Non-pigmented ciliary epithelial cell (primary cell): Measurements from ENCODE around the gene TSHZ2.

ENCODE experiments used
- DNase-seq: peaks from one replicate; pipeline ENCODE4 v3.0.0-alpha.2; 2010; ENCODE audit warnings: low read depth

TSHZ2 gene

GRCh38 chr20:53247468-53248103, 275.4 kb downstream of the TSHZ2 start:
- no peak for DNase-seq

GRCh38 chr20:53250456-53250855, 278.3 kb downstream of the TSHZ2 start:
- no peak for DNase-seq

- no peak for DNase-seq
Observed at GRCh38 chr20:53252002-53252401, 279.8 kb downstream of the TSHZ2 start.

- DNase-seq = no peak
Observed at GRCh38 chr20:53253668-53254067, 281.5 kb downstream of the TSHZ2 start.

- DNase-seq = no peak
Observed at GRCh38 chr20:53255102-53255710, 283.0 kb downstream of the TSHZ2 start.

GRCh38 chr20:53258741-53259140, 286.6 kb downstream of the TSHZ2 start:
- DNase-seq = no peak

GRCh38 chr20:53260168-53260567, 288.0 kb downstream of the TSHZ2 start:
- DNase-seq = no peak

- no peak for DNase-seq
Observed at GRCh38 chr20:53260591-53260990, 288.4 kb downstream of the TSHZ2 start.

- DNase-seq = no peak
Observed at GRCh38 chr20:53262365-53262764, 290.2 kb downstream of the TSHZ2 start.

GRCh38 chr20:53263554-53264438, 291.6 kb downstream of the TSHZ2 start:
- no peak for DNase-seq

GRCh38 chr20:53264604-53265003, 292.4 kb downstream of the TSHZ2 start:
- DNase-seq = no peak

GRCh38 chr20:53265304-53265875, 293.2 kb downstream of the TSHZ2 start:
- DNase-seq = no peak

- no peak for DNase-seq
Observed at GRCh38 chr20:53269380-53269779, 297.2 kb downstream of the TSHZ2 start.

- DNase-seq = no peak
Observed at GRCh38 chr20:53270792-53271375, 298.7 kb downstream of the TSHZ2 start.

- no peak for DNase-seq
Observed at GRCh38 chr20:53274365-53274764, 302.2 kb downstream of the TSHZ2 start.

GRCh38 chr20:53274807-53275206, 302.6 kb downstream of the TSHZ2 start:
- no peak for DNase-seq

- no peak for DNase-seq
Observed at GRCh38 chr20:53276143-53276542, 304.0 kb downstream of the TSHZ2 start.

GRCh38 chr20:53278555-53278954, 306.4 kb downstream of the TSHZ2 start:
- no peak for DNase-seq

- no peak for DNase-seq
Observed at GRCh38 chr20:53279735-53280134, 307.6 kb downstream of the TSHZ2 start.

GRCh38 chr20:53281557-53282117, 309.5 kb downstream of the TSHZ2 start:
- DNase-seq = no peak

- no peak for DNase-seq
Observed at GRCh38 chr20:53282217-53282955, 310.2 kb downstream of the TSHZ2 start.
